KG1 (cell line): Measurements from ENCODE around the gene SNRNP48.

Experiments
- DNase-seq: peaks from one replicate; lab custom pipeline; 2025; lab: John Stamatoyannopoulos, UW

SNRNP48 gene

GRCh38 chr6:7559196-7559595, 30.8 kb upstream of the SNRNP48 start:
- no peak for DNase-seq

DNA sequence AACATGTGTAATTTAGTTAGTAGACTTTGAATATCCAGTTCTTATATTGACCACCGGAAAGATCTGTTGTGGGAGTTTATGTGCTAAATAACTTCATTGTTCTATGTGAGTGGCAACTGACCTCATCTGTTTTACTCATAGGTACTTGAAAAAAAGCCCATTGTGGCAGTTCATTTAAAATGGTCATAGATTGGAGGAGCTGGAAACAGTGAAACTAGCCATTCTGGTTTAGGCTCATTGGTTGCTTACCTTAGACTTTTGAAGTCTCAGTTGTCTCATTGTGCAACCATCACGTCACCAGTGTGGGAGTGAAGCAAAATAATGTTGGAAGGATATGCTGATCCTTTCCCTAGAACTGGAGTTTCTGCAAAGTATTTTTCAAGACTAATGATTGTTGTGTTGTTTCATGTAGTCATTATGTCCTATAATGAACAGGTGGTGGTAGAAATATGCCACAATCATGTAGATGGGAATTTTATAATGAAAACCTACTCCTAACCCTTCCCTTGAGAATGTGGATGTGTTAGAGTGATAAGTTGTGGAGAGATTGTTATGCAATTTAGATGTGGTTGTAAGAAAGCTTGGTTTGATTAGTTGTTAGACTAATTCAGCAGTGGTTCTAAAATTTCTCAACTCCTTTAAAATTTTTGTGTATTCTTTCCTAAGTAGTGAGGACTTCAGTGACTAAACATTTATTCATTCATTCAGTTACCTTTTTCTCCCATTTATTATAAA, 30.2 kb upstream of the SNRNP48 start:
- DNase-seq, result no peak

- DNase-seq, result no peak
Observed at GRCh38 chr6:7561153-7561964, 28.6 kb upstream of the SNRNP48 start.

DNA sequence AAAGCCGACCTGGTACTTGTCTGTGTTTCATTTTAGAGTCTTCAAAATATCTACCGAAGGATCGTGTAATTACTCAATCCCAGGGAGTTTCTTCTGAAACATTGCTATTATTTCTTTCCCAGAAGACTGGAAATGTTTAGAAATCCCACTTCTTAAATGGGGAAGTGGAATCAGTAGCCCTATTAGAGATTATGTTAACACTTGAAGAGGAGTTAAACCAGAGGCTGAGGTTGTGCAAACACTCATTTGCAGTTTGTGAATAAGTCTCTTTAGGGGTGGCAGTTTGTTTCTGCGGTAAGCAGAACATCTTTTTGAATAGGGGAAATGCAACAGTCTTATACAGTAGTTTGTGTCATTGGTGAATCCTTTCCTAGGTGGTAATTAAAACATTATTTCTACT, 27.2 kb upstream of the SNRNP48 start:
- DNase-seq, result no peak

- DNase-seq, result no peak
Observed at GRCh38 chr6:7566107-7566506, 23.9 kb upstream of the SNRNP48 start.

GRCh38 chr6:7566617-7567173, 23.3 kb upstream of the SNRNP48 start:
- no peak for DNase-seq

- DNase-seq, result no peak
Observed at GRCh38 chr6:7568021-7568420, 22.0 kb upstream of the SNRNP48 start.

DNA sequence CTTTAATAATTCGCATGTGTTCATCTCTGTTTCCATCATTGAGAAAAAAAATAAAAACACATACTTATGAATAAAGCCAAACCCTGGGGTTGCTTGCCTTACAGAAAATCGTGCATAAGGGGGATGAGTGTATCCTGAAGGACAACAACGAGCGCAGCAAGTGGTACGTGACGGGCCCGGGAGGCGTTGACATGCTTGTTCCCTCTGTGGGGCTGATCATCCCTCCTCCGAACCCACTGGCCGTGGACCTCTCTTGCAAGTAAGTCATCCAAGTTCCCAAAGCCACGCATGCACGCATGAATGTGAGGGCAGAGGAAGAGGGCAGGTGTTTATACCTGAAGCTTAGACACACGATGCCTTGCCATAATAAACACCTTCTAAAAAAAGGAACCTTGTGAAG, 20.9 kb upstream of the SNRNP48 start:
- DNase-seq, result no peak

DNA sequence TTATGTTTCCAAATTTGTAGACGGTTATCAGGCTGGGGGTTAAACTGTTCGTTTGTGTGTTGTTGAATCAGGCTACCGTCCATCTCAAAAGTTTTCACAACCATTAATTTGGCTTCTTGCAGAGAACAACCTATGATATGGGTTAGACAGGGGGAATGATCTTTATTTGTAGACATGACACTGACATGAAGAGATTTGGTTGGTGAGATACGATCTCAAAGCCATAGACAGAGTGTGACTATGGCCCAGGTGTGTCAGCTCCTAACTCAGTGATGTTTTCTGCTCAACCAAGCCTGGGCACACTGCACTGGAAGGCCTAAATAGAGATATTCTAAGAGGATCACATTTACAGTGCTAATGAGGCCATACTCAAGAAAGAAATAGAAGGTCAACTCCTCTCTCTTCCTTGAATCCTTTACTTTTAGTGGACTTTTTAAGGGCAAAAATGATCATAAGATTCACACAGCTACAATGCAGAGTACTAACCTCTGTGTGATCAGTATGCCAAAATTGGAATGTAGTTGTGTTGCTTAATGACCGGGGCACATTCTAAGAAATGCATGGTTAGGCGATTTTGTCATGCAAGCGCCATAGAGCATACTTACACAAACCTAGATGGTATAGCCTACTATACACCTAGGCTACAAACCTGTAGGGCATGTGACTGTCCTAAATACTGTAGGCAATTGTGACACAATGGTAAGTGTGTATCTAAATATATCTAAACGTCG, 17.6 kb upstream of the SNRNP48 start:
- DNase-seq, result no peak

GRCh38 chr6:7574500-7574899, 15.5 kb upstream of the SNRNP48 start:
- no peak for DNase-seq

DNA sequence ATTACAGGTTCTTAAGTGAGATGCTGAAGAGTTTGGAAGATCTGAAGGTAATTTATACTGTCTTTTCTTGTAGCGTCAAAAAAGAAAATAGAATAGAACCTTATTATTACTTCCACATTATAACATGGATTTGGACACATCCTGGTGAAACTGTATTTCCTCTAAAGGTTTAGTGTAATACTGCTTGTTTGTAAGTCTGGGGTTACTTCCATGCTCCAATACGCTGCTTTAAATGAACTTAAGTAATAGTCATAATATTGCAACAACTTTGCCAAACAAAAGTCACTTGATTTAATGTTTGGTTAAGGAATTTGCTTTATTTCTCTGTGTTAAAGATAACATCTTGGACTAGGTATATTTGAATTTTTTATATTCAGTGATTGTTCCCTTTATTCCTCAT, 11.5 kb upstream of the SNRNP48 start:
- no peak for DNase-seq

GRCh38 chr6:7578931-7579330, 11.1 kb upstream of the SNRNP48 start:
- DNase-seq, result no peak

GRCh38 chr6:7579851-7580250, 10.1 kb upstream of the SNRNP48 start:
- no peak for DNase-seq

GRCh38 chr6:7580537-7580926, 9.5 kb upstream of the SNRNP48 start:
- no peak for DNase-seq

DNA sequence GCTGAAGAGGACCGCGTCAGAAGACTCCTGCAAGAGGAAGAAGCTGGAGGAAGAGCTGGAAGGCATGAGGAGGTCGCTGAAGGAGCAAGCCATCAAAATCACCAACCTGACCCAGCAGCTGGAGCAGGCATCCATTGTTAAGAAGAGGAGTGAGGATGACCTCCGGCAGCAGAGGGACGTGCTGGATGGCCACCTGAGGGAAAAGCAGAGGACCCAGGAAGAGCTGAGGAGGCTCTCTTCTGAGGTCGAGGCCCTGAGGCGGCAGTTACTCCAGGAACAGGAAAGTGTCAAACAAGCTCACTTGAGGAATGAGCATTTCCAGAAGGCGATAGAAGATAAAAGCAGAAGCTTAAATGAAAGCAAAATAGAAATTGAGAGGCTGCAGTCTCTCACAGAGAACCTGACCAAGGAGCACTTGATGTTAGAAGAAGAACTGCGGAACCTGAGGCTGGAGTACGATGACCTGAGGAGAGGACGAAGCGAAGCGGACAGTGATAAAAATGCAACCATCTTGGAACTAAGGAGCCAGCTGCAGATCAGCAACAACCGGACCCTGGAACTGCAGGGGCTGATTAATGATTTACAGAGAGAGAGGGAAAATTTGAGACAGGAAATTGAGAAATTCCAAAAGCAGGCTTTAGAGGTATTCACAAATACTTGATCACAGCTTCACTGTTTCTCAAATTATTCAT, 8.9 kb upstream of the SNRNP48 start:
- DNase-seq, result no peak

GRCh38 chr6:7585287-7585930, 4.6 kb upstream of the SNRNP48 start:
- DNase-seq, result no peak

DNA sequence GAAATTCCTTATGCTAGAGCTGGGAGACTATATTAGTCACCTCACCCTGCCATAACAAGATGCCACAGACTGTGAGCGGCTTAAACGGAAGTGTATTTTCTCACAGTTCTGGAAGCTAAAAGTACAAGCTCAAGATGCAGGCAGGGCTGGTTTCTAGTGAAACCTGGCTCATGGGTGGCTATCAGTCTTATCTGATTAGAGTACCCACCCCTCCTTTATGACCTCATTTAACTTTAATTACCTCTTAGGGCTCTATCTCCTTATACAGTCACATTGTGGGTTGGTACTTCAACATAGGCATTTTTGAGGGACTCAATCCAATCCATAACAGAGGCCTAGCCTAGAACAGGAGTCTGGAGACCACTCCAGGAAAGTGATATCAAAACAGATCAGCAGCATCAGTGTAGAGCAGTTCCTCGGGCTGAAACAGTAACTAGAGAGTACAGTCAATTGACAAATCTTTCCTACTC, 2.3 kb upstream of the SNRNP48 start:
- DNase-seq, result no peak

DNA sequence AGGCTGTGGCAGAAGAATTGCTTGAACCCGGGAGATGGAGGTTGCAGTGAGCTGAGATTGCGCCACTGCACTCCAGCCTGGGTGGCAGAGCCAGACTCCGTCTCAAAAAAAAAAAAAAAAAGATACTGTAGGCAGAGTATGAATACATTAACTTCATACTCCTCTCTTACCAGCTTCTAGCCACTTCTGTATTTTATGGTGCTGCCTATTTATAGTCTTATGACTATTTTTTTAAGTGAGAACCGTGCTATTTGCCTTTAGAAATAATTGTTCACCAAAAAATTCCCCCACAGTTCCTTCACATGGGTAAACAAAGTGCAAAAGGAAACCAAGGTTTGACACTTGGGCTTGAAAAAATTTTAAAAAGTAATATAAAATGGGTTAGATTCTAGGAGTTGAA, 1.5 kb upstream of the SNRNP48 start:
- no peak for DNase-seq

DNA sequence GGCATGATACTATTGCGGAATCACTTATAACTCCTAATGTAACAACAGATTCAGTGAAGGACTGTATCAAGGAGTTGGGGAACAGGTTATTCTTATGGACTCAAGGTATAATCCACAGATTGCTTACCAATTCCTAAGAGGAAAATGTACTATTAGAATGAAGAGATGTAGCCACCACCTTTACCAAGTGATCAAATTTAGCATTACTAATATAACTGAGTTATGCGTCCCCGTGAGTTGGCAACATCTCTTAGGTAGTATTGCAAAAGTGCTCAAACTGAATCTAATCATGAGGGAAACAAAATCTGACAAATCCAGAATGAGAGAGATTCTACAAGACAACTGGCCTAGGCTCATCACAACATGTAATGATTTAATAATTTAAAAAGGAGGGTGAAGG, 777 bp upstream of the SNRNP48 start:
- no peak for DNase-seq

DNA sequence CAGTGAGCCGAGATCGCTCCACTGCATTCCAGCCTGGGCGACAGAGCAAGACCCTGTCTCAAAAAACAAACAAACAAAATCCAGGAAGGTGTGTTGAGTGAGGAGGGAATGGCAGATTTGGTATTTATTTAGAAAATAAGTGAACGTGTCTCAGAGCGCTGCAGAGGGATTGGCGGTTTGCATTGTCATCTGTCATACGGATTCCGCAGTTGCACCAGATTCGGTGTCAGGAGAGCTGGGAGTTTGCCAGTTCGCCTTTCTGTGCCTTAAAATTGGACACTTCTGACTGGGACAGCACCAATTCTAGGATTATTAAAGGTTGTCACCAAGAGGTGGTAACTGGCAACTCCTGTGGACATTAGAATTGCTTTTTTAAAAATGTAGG, 912 bp downstream of the SNRNP48 start:
- DNase-seq, result no peak

GRCh38 chr6:7591770-7592169, 1.8 kb downstream of the SNRNP48 start:
- no peak for DNase-seq
